Activated CD8-positive, alpha-beta T cell treated with anti-CD3 and anti-CD28 coated beads for 36 hours (primary cell): Measurements from ENCODE around the gene ASB10. TPM values are rescaled to one million over a fixed set of nuclear protein-coding genes. Genes with fewer than 3 reads are reported as not detected.

Source experiments
- ATAC-seq: fragments of 200-7000 bp; cut with Tn5 transposase; one replicate; pipeline ENCODE4 v1.10.0; 2021; ENCODE audit warnings: mild to moderate bottlenecking, moderate library complexity
- CTCF ChIA-PET: fragments of 350-600 bp; sonication (Branson Sonifier 250); formaldehyde crosslinking; loops from one replicate; lab custom pipeline; 2021; ENCODE audit warnings: antibody characterized with exemption; lab: Charles Lee
- POLR2A ChIA-PET: fragments of 350-600 bp; sonication (Branson Sonifier 250); formaldehyde crosslinking; loops from one replicate; lab custom pipeline; 2021; ENCODE audit warnings: antibody characterized with exemption; lab: Charles Lee
- DNase-seq: peaks from one replicate; pipeline ENCODE4 v3.0.0-alpha.2; 2020
- H3K27ac Mint-ChIP-seq: one replicate; pipeline ENCODE4 v1.8.0; 2021; ENCODE audit warnings: mild to moderate bottlenecking, mixed read lengths
- H3K27me3 Mint-ChIP-seq: one replicate; pipeline ENCODE4 v1.8.0; 2021; ENCODE audit warnings: mixed read lengths
- H3K36me3 Mint-ChIP-seq: one replicate; pipeline ENCODE4 v1.8.0; 2021; ENCODE audit warnings: low read depth, mixed read lengths
- H3K4me1 Mint-ChIP-seq: one replicate; pipeline ENCODE4 v1.8.0; 2021; ENCODE audit warnings: low read depth, mixed read lengths
- H3K4me3 Mint-ChIP-seq: one replicate; pipeline ENCODE4 v1.8.0; 2021; ENCODE audit warnings: mild to moderate bottlenecking, moderate library complexity, mixed read lengths
- H3K9me3 Mint-ChIP-seq: one replicate; pipeline ENCODE4 v1.8.0; 2021; ENCODE audit warnings: mixed read lengths
- intact Hi-C: fragments of 100-400 bp; cut with micrococcal nuclease; formaldehyde crosslinking; loops from one replicate; pipeline ENCODE4 v1.10.0; 2022
- total RNA-seq, 2 experiments: library from RNA; stranded (reverse); gene quantifications; one replicate each; pipeline ENCODE4 v1.2.3, GENCODE V29; 2021
- TF ChIP-seq, protein P1 (sequence below): fragments of 200-600 bp; IDR thresholded peaks from one replicate; pipeline ENCODE4 v1.8.0; 2022; ENCODE audit warnings: antibody characterized with exemption, mild to moderate bottlenecking

ASB10 gene
- total RNA-seq, 2 experiments from 2014 or later: not detected

DNA sequence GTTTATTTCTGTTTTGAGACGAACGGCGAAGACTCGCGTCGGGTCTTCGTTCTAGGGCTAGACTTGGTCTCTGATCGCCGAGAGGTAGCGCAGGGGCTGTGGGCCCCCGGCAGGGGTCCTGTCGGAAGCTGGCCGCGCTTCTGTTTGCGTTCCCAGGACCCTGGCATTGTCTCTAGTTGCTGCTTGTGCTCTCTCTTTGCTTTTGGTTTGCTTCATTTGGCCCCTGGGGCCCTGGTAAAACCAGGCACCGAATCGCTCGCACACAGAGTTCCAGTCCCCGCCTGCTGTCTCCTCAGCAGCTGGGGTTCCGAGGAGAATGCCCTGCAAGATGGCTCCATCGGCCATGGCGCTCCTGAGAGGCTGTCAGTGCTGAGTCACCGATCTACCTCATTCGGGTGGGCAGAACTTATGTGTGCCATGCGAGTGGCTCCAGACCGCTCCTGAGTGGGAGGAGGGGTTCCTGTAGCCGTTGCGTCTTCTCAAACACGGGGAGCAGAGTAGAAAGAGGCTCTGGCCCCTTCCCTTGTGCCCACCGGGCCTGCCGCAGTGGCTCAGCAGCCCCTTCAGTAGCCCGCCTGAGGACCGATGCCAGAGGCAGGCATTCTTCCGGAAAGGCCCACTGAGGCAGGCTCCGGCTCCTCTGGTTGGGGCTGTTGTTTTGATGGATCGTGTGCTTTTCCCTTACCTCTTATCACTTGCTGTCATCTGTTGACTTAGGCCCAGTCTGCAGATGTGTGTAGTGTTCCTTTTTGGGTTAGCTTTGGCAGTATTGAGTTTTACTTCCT lies 46.1 kb upstream of the ASB10 start:
- DNase-seq: peak; percentile 92
- H3K4me1 Mint-ChIP-seq: peaks cover 29% of the 10 kb centered on the region
- no peaks in the 10 kb centered on the region for H3K27me3 Mint-ChIP-seq
- ChIA-PET POLR2A (interaction anchor here (0.7 to 3.3 kb wide), 9 partner anchors 8 to 44 kb away, joined by 3 to 23 read pairs (median 3); no protein-coding TSS in a partner anchor), CTCF (interaction anchor here (0.6 to 6.4 kb wide), 8 partner anchors 10 to 120 kb away, joined by 3 to 68 read pairs (median 4); no protein-coding TSS in a partner anchor)
- intact Hi-C loops: no loop called here
- TF ChIP-seq, protein P1, sequence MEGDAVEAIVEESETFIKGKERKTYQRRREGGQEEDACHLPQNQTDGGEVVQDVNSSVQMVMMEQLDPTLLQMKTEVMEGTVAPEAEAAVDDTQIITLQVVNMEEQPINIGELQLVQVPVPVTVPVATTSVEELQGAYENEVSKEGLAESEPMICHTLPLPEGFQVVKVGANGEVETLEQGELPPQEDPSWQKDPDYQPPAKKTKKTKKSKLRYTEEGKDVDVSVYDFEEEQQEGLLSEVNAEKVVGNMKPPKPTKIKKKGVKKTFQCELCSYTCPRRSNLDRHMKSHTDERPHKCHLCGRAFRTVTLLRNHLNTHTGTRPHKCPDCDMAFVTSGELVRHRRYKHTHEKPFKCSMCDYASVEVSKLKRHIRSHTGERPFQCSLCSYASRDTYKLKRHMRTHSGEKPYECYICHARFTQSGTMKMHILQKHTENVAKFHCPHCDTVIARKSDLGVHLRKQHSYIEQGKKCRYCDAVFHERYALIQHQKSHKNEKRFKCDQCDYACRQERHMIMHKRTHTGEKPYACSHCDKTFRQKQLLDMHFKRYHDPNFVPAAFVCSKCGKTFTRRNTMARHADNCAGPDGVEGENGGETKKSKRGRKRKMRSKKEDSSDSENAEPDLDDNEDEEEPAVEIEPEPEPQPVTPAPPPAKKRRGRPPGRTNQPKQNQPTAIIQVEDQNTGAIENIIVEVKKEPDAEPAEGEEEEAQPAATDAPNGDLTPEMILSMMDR: no peak
- no peaks in the 10 kb centered on the region for H3K9me3 Mint-ChIP-seq
- H3K27ac Mint-ChIP-seq: peak overlapping the region; percentile 100
- ATAC-seq: peak; percentile 88
- H3K4me3 Mint-ChIP-seq: peak overlapping the region; percentile 100
- H3K36me3 Mint-ChIP-seq: peaks cover 38% of the 10 kb centered on the region

DNA sequence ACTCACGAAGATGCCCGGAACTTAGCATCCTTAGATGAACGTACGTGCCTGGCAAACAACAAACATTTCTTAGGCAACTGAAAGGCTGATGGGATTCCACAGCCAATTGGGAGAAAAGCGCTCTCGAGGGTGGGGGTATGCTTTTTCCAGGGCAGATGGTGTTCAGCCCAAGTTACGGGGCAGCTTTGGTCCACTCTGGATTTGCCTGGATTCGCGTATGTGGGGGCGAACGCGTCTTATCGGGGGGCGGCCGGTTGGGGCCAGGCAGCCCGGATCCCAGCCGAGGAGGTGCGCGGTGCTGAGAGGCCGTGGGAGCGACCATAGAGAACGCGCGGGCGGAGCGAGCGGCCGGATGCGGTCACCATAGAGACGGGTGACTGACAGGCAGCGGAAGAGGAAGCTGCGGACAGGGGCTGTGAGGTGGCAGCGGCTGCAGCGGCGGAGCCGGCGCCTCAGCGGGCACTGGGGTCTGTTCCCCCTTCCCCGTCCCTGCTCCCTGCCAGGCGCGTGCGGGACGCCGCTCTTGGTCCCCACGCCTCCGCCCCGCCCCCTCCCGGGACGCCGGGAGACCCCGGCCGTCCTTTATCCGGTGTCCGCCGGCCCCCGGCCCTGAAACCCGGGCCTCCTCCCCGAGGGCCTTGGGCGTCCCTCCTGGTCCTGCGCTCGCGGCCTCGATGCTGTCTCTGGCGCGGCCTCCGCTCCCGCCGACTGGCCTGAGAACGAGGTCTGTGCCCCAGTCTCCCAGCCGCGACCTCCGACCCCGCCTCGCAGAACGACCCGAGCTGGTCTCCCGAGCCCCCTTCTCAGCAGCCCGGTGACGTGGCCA lies 45.3 kb upstream of the ASB10 start, which contains the start of gene CHPF2:
Gene CHPF2 (plus strand): TSS at position 393 of the 826 bp plus-strand sequence. CDS start 1,529 bp downstream, outside the sequence.
- Mint-ChIP-seq H3K36me3 (peaks cover 38% of the 10 kb centered on the region), H3K9me3 (no peaks in the 10 kb centered on the region), H3K27me3 (no peaks in the 10 kb centered on the region), H3K4me3 (peak within 1 kb of the TSS; percentile 100), H3K4me1 (peaks cover 34% of the 10 kb centered on the region), H3K27ac (peak within 1 kb of the TSS; percentile 100)
- CTCF ChIA-PET: interaction anchor here (0.6 to 6.4 kb wide), 6 partner anchors 11 to 120 kb away, joined by 3 to 68 read pairs (median 4); no protein-coding TSS in a partner anchor
- peak; percentile 95 for DNase-seq
- TF ChIP-seq, protein P1: no peak
- intact Hi-C loops: no loop called here
- POLR2A ChIA-PET: interaction anchor here (0.7 to 3.3 kb wide), 9 partner anchors 8 to 45 kb away, joined by 3 to 23 read pairs (median 3); no protein-coding TSS in a partner anchor
- peak; percentile 85 for ATAC-seq

DNA sequence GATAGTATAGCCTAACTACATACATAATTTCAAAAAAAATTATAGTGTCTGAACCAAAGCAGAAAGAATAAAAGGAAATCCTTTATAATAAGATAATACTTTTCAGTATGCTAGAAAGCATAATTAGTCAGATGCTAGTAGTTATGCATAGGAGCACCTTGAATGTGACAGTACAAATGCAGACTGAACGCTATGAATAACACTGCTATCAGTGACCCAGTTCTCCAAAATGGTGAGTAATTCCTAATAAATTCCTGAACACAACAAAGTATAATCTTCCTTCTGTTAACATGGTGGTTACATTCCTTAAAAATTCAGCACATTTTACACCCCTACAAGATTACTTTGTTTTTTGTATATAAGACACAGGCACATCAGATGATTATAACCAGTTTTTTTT lies 44.0 kb upstream of the ASB10 start:
- intact Hi-C loops: no loop called here
- ATAC-seq: no peak
- DNase-seq: no peak
- Mint-ChIP-seq H3K36me3 (peaks cover 37% of the 10 kb centered on the region), H3K4me1 (peaks cover 41% of the 10 kb centered on the region), H3K27me3 (no peaks in the 10 kb centered on the region), H3K4me3 (peak overlapping the region; percentile 23), H3K9me3 (no peaks in the 10 kb centered on the region), H3K27ac (no peak overlapping the region)
- TF ChIP-seq, protein P1: no peak
- ChIA-PET CTCF (interaction anchor here (6.4 kb wide), 1 partner anchor 12 kb away, joined by 68 read pairs; no protein-coding TSS in a partner anchor), POLR2A (no interaction called here)

DNA sequence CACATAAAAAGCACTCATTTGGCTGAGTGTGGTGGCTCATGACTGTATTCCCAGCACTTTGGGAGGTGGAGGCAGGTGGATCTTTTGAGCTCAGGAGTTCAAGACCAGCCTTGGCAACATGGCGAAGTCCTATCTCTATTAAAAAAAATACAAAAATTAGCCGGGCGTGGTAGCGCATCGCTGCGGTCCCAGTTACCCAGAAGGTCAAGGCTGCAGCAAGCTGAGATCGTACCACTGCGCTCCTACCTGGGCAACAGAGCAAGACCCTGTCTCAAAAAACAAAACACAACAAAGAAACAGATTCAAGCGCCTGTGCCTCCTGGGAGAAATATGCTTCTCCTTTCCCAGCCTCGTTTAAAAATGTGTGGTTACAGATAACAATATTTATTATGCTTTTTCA lies 42.2 kb upstream of the ASB10 start:
- peaks cover 41% of the 10 kb centered on the region for H3K4me1 Mint-ChIP-seq
- CTCF ChIA-PET: interaction anchor here (5.0 kb wide), 1 partner anchor 15 kb away, joined by 44 read pairs; no protein-coding TSS in a partner anchor
- DNase-seq: no peak
- H3K9me3 Mint-ChIP-seq: no peaks in the 10 kb centered on the region
- TF ChIP-seq, protein P1: no peak
- no peak overlapping the region for H3K27ac Mint-ChIP-seq
- intact Hi-C loops: no loop called here
- peaks cover 37% of the 10 kb centered on the region for H3K36me3 Mint-ChIP-seq
- H3K4me3 Mint-ChIP-seq: no peak overlapping the region
- no peaks in the 10 kb centered on the region for H3K27me3 Mint-ChIP-seq
- no peak for ATAC-seq
- POLR2A ChIA-PET: no interaction called here
